Stimulated activated CD8-positive, alpha-beta memory T cell treated with anti-CD3 and anti-CD28 coated beads, Interleukin-4, amount 100 ng/mL, for 24 hours (primary cell): ENCODE data around the gene SPHK1.

Experiments used
- DNase-seq: peaks from one replicate; pipeline ENCODE4 v3.0.0-alpha.2; 2020; ENCODE audit warnings: low read depth

SPHK1 gene

GRCh38 chr17:76363107-76363842, 21.1 kb upstream of the SPHK1 start:
- no peak for DNase-seq

DNA sequence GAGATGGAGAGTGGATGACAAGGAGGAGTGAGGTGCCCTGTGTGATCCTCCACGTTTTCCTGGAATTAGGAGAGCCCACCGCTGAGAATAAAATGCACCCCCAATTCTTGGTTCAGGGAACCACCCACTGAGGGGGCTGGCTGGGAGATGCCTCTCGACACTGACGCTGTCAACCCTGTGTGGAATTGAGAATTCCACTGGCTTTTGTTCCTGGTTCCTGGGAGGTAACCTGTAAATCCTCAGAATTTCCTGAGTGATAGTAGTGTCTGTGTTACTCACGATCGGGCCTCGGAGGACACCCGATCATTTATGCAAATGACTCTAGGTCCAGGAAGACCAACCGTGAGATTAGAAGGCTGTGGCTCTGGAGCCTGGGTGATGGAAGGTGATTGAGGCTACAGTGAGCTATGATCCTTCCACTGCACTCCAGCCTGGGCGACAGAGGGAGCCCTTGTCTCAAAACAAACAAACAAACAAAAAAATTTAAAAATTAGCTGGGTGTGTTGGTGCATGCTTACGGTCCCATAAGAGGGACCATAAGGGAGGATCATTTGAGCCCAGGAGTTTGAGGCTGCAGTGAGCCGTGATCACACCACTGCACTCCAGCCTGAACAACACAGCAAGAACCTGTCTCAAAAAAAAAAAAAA, 19.0 kb upstream of the SPHK1 start:
- DNase-seq, result no peak

GRCh38 chr17:76366247-76366646, 18.2 kb upstream of the SPHK1 start:
- DNase-seq, result no peak

DNA sequence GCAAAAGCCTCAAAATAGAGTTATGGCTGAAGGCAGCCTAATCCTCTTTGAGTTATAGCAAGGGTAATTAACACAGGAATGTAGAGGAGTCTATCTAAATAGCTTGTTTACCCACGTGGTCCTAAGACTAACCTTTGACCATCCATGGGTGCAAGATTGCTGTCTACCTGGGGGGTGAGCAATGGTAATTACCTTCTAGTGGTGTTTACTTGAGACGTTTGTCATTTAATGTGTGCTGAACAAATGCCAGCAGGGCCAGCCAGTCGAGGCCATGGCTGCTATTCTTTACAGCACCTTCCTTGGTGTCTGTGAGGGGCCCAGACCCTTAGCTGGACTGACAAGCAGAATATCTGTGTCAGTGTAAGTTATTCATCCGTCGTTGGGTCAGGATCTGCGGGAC, 16.8 kb upstream of the SPHK1 start:
- DNase-seq, result no peak

DNA sequence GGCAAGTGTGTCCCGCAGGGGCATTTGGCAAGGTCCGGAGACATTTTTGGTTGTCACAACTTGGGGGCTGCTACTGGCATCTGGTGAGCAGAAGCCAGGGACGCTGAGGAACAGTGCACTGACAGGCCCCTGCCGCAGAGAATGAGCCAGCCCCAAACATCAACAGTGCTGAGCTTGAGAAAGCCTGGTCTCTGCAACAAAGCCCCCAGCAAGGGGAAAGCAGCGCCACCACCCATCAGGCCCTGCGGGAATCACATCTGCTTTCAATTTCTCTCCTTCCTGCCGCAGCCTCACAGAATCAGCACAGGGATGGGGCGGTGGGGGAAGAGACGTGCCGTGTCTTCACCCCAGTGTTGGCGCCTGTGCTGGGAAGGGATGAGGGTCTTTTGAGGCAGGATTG, 15.9 kb upstream of the SPHK1 start:
- DNase-seq, result no peak

DNA sequence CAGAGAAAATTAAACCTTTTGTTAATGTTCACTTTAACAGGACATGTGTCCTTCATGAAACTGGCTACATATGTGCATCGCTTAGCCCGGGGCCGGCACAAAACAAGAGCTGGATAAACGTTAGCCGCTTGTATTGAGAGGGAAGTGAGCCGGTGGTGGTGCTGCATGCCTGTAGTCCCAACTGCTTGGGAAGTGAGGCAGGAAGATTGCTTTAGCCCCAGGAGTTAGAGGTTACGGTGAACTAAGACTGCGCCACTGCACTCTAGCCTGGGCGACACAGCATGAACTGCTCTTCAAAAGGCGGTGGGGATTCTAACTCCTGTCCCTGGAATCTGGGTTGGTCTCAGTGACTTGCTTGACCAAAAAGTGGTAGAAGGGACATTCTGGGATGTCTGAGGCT, 15.0 kb upstream of the SPHK1 start:
- no peak for DNase-seq

- no peak for DNase-seq
Observed at GRCh38 chr17:76369804-76370203, 14.6 kb upstream of the SPHK1 start.

DNA sequence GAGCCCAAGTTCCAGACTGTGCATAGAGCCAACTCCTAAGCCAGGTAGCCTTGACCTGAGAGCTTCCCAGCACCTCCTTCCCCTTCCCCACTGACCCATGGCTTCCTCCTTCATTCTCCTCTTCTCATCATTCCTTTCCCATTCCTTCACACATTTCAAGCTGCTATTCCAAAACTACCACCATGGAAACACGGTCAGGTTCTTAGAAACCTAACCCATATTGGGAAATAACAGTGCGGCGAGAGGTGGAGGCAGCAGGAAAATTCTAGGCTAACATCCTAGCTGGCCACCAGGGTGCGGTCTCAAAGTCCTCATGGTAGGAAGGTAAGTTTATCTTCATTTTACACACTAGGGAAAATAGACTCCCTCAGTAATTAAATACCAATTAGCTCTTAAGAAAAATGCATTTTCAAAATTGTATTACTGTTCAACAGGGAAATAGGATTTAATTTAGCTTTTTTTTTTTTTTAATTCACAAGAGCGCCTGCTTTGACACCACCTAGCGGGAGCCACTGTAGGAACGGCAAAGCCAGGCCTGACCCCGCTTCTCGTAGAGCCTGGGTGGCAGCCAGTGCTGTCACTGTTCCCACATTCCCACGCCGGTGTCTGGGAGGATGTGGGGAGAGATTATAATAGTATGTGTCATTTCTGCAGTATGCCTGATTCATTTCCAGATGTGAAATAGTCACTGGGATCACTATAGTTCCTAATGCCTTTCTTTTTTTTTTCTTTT, 14.0 kb upstream of the SPHK1 start:
- no peak for DNase-seq

GRCh38 chr17:76371656-76372628, 12.5 kb upstream of the SPHK1 start:
- DNase-seq, result no peak

DNA sequence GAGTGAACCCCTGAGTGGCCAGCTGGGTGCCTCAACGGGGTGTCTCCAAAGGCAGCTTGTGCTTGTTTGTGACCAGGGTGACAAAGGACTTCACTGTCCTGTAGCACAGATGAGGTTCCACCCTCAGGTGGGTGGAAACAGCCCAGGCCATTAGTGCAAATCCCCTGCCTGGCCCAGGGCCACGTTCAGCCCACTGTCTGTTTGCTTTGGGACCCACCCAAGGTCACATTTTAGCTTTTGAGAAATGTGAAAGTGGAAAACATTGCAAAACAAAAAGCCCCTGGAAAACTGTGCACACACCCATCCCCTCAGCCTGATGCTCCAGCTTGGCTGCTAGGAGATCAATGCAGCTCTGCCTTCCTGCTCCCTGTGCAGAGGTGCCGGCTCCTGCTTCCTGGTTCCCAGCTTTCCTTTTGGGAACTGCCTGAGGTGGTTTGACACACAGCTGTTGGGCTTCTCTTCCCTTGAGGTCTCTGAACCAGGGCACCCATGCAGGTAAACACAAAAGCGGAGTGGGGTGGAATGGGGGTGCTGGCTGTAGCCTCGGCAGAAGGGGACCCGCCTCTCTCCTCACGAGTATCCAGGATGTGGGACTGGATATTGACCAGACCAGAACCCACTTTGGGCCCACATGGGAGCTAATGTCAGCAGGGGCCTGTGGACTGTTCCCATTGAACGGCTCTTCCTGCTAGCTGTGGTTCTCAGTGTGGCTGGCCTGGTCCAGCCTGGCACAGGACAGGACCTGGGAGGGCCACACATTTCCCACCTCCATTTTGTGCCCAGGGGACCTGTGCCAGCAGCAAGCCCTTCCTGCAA, 7.9 kb upstream of the SPHK1 start:
- DNase-seq, result no peak

GRCh38 chr17:76378548-76379274, 5.7 kb upstream of the SPHK1 start:
- DNase-seq, result no peak

DNA sequence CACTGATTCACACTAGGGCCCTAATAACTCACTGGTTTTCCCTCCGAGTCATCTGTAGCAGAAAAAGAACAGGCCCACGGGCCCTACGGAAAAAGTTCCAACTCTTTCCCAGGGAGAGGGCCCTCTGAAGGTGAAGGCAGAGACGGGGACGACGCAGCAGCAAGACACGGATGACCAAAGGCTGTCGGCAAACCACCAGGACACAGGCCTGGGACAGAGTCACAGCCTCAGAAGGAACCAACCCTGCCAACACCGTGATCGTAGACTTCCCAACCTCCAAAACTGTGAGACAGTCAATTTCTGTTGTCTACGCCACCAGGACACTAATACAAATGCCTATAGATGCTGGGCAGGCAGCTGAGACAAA, 5.2 kb upstream of the SPHK1 start:
- DNase-seq, result no peak

DNA sequence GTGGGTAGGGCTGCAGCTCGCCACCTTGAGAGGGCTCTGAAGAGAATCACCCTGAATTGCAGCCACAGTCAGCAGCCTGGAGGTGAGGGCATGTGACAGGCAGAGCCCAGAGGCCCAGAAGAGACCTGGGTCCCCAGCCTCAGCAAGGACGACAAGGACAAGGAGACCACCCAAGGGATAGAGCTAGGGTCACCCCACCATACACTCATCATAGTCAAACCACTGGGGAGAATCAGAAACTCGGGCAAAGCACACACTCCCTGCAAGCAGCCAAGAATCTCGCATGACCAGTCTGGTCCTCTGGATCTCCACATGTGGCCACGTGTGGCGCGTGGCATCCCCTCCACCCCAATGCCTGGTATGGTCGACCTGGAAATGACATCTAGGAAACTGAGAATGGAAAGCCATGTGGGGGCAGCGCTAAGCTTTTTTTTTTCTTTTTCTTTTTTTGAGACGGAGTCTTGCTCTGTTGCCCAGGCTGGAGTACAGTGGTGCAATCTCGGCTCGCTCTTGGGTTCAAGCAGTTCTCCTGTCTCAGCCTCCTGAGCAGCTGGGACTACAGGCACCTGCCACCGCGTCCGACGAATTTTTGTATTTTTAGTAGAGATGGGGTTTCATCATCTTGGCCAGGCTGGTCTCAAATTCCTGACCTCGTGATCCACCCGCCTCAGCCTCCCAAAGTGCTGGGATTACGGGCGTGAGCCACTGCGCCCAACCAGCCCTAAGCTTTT, 4.6 kb upstream of the SPHK1 start:
- DNase-seq, result no peak

- DNase-seq, result no peak
Observed at GRCh38 chr17:76381633-76382350, 2.6 kb upstream of the SPHK1 start.

DNA sequence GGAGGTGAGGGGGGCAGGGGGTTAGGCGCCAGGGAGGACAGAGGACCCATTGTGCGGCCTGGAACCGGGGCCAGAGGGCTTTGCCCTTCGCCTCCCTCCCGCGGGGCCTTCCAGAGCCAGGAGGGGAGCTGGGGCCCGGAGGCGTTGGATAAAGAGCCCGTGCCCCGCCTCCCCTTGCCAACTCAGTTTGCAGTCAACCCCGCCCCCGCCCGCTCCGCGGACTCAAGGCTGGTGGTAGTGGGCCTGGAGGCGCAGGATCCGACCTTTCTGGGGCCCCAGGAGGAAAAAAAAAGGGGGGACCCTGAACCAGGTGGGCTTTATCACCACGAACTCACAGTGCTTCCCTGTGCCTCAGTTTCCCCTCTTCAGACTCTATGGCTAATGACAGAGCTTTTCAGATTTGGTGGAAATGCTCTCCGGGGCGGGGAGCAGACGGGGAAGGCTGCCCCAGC, 2.0 kb upstream of the SPHK1 start:
- no peak for DNase-seq

- peak; percentile 55 for DNase-seq
Observed at GRCh38 chr17:76382803-76383545, 1.4 kb upstream of the SPHK1 start.

DNA sequence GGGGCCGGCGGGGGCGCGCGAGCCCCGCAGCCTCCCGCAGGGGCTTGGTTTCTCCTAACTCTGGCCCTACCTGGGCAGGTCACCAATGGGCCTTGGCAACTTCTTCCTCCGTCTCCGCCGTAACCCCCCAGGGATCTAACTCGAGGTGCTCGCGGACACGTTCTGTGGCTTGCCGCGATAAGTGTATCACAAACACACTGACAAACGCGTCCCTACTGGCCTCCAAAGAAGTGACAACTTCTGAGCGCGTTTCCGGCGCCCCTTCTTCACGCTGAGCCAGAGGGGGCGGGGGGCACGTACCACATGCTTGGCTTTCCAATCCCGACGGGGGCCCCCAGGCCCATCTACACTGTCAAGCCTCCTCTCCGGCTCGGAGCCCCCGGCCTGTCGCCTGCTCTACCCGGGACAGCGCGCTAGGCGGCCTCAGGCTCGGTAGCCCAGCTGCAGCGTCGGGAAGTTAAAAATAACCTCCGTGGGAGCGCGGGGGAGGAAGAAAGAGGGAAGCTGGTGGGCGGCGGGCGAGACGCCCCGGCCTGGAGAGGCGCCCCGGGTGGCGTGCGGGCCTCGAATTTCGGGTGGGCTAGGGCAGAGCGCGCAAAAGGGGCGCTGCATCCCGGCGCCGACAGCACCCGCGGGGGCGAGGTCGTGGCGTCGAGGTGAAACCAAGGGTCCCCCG, 725 bp upstream of the SPHK1 start:
- DNase-seq, result peak; percentile 38
